ENCODE results near the gene FGFR3.

DNA sequence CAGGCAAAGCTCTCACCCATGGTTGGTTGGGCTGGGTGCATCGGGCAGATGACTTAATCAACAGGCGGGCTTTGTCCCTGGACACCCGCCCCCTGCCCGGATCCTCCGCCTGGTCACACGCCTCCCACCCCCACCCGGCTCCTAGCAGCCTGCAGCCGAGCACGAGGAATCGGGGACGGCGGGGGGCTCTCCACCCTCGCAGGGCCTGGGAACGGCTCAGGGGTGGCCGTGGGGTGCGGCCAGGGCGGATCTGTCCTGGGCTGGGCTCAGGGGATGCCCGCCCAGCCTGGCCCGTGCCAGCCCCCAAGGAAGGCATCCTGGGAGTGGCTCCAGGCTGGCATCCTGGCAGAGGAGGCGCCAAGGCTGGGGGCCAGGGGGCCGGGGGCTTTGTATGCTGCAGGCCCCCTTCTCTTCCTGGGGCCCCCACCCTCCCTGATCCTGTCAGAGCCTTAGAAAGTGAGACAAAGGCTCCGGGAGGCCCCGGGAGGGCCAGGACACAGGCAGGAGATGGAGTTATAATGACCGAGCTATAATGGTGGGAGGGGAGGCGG is 32.5 kb upstream of the FGFR3 start:
- TF ChIP-seq, protein P1, sequence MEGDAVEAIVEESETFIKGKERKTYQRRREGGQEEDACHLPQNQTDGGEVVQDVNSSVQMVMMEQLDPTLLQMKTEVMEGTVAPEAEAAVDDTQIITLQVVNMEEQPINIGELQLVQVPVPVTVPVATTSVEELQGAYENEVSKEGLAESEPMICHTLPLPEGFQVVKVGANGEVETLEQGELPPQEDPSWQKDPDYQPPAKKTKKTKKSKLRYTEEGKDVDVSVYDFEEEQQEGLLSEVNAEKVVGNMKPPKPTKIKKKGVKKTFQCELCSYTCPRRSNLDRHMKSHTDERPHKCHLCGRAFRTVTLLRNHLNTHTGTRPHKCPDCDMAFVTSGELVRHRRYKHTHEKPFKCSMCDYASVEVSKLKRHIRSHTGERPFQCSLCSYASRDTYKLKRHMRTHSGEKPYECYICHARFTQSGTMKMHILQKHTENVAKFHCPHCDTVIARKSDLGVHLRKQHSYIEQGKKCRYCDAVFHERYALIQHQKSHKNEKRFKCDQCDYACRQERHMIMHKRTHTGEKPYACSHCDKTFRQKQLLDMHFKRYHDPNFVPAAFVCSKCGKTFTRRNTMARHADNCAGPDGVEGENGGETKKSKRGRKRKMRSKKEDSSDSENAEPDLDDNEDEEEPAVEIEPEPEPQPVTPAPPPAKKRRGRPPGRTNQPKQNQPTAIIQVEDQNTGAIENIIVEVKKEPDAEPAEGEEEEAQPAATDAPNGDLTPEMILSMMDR (IDR thresholded peaks at IDR 0.05): no peak
- TF ChIP-seq POLR2A (IDR thresholded peaks at IDR 0.05) (no peak), EP300 (IDR thresholded peaks at IDR 0.05; ENCODE audit: low read depth) (no peak), POLR2AphosphoS5 (IDR thresholded peaks at IDR 0.05) (no peak)
